Gastrocnemius medialis (tissue), 4 donors: ENCODE measurements around the gene AK8. TPM values are rescaled to one million over a fixed set of nuclear protein-coding genes. Genes with fewer than 3 reads are reported as not detected.

Experiments
- ATAC-seq, 2 donors: fragments of 150-250 bp; one replicate each; pipeline ENCODE4 v1.9.1; 2016
- DNase-seq, 2 donors: peaks; one replicate each; pipeline ENCODE4 v3.0.0-alpha.2; 2019
- H3K27ac ChIP-seq, 4 donors: fragments of 200-600 bp; sonication (generic); 1 replicate in 1 of 4; 2 replicates in 3 of 4; pipeline ENCODE4 v1.5.1; 2016 to 2018; ENCODE audit warnings: mild to moderate bottlenecking in 2 of 4, moderate library complexity in 1 of 4
- H3K27me3 ChIP-seq, 3 donors: fragments of 200-600 bp; sonication (generic) in 2 of 3; 1 replicate in 1 of 3; 2 replicates in 2 of 3; pipeline versions ENCODE4 v1.5.1 to v1.6.0; 2016 to 2019; ENCODE audit warnings: mild to moderate bottlenecking in 1 of 3, moderate library complexity in 1 of 3
- H3K36me3 ChIP-seq, 2 donors: fragments of 200-600 bp; sonication (generic) in 1 of 2; one replicate each; pipeline ENCODE4 v1.5.1; 2017 to 2018
- H3K4me1 ChIP-seq, 2 donors: fragments of 200-600 bp; sonication (generic) in 1 of 2; one replicate each; pipeline ENCODE4 v1.5.1; 2016 to 2017; ENCODE audit warnings: mild to moderate bottlenecking in 2 of 2
- H3K4me3 ChIP-seq, 4 donors: fragments of 200-600 bp; sonication (generic) in 3 of 4; 1 replicate in 1 of 4; 2 replicates in 3 of 4; pipeline ENCODE4 v1.5.1; 2016 to 2019; ENCODE audit warnings: mild to moderate bottlenecking in 2 of 4
- H3K9me3 ChIP-seq, 3 donors: fragments of 200-600 bp; sonication (generic) in 2 of 3; 1 replicate in 1 of 3; 2 replicates in 2 of 3; pipeline ENCODE4 v1.5.1; 2016 to 2019
- CTCF ChIP-seq, 5 experiments: fragments of 450-650 bp in 3 of 5; fragments of 200-600 bp in 2 of 5; sonication (generic) in 2 of 5; IDR thresholded peaks in 4 of 5; conservative IDR thresholded peaks in 1 of 5; 1 replicate in 4 of 5; 2 replicates in 1 of 5; pipeline ENCODE4 v1.5.1; 2016 to 2019; ENCODE audit warnings: antibody characterized with exemption in 5 of 5, mild to moderate bottlenecking in 3 of 5, moderate library complexity in 3 of 5
- POLR2A ChIP-seq, 2 donors: fragments of 450-650 bp; IDR thresholded peaks; one replicate each; pipeline ENCODE4 v1.6.1; 2017; ENCODE audit warnings: antibody characterized with exemption in 2 of 2, mild to moderate bottlenecking in 2 of 2, moderate library complexity in 2 of 2
- in situ Hi-C, 4 donors: fragments of 200-750 bp; cut with MboI; loops; one replicate each; pipeline versions ENCODE4 v1.15.0 to v1.8.0; 2017; ENCODE audit warnings: low sequenced_read_pairs in 4 of 4
- intact Hi-C: fragments of 100-400 bp; cut with DNase I; formaldehyde crosslinking; loops from one replicate; pipeline ENCODE4 v1.15.1; 2023; ENCODE audit warnings: low total_unique reads
- total RNA-seq, 4 donors: library from RNA; depleted of rRNA; stranded (reverse); fragments of >200 nt; gene quantifications; one replicate each; pipeline versions ENCODE4 v1.1.0 to v1.2.3, GENCODE V29; 2016

AK8 gene
- total RNA-seq, 4 donors from 2014 or later: not detected

- peaks cover 0 to 6% (median 0%) of the 10 kb centered on the region in 3 donors for H3K27me3 ChIP-seq
- in situ Hi-C loops (no loop called here), intact Hi-C loops (no loop called here)
Measured at GRCh38 chr9:132753593-132753880, 124.5 kb downstream of the AK8 start.

GRCh38 chr9:132752877-132753592 is 125.0 kb downstream of the AK8 start:
- ATAC-seq: no peak
- Histone ChIP-seq H3K36me3 (no peaks in the 10 kb centered on the region), H3K27ac (no peak overlapping the region), H3K4me1 (no peaks in the 10 kb centered on the region), H3K4me3 (no peak overlapping the region), H3K9me3 (no peaks in the 10 kb centered on the region), H3K27me3 (peaks cover 0 to 6% (median 0%) of the 10 kb centered on the region in 3 donors)
- TF ChIP-seq POLR2A (IDR thresholded peaks at IDR 0.05) (no peak), CTCF (IDR thresholded peaks at IDR 0.05 in 4 of 5, conservative IDR thresholded peaks at IDR 0.05 in 1 of 5) (no peak)
- DNase-seq: no peak
- intact Hi-C loops: no loop called here
- in situ Hi-C loops: no loop called here

More at GRCh38 chr9:132753593-132753880, 124.5 kb downstream of the AK8 start:
- Histone ChIP-seq H3K4me1 (no peaks in the 10 kb centered on the region), H3K36me3 (no peaks in the 10 kb centered on the region), H3K27ac (no peak overlapping the region), H3K4me3 (no peak overlapping the region), H3K9me3 (no peaks in the 10 kb centered on the region)
- ATAC-seq (no peak), DNase-seq (no peak)
- TF ChIP-seq CTCF (IDR thresholded peaks at IDR 0.05 in 4 of 5, conservative IDR thresholded peaks at IDR 0.05 in 1 of 5) (no peak), POLR2A (IDR thresholded peaks at IDR 0.05) (no peak)

- intact Hi-C loops (no loop called here), in situ Hi-C loops (no loop called here)
- Histone ChIP-seq H3K36me3 (no peaks in the 10 kb centered on the region), H3K27ac (no peak overlapping the region), H3K4me3 (no peak overlapping the region), H3K27me3 (peaks cover 0 to 3% (median 0%) of the 10 kb centered on the region in 3 donors), H3K4me1 (no peaks in the 10 kb centered on the region), H3K9me3 (no peaks in the 10 kb centered on the region)
- TF ChIP-seq POLR2A (IDR thresholded peaks at IDR 0.05) (no peak), CTCF (IDR thresholded peaks at IDR 0.05 in 4 of 5, conservative IDR thresholded peaks at IDR 0.05 in 1 of 5) (no peak)
- no peak for ATAC-seq
- DNase-seq: no peak
Measured at GRCh38 chr9:132750668-132751067, 127.4 kb downstream of the AK8 start.

- Histone ChIP-seq H3K4me1 (no peaks in the 10 kb centered on the region), H3K36me3 (no peaks in the 10 kb centered on the region), H3K9me3 (no peaks in the 10 kb centered on the region), H3K4me3 (no peak overlapping the region), H3K27me3 (peaks cover 7 to 11% (median 8%) of the 10 kb centered on the region in 3 donors), H3K27ac (no peak overlapping the region)
- no peak for DNase-seq
- TF ChIP-seq POLR2A (IDR thresholded peaks at IDR 0.05): no peak
- no peak for TF ChIP-seq CTCF (IDR thresholded peaks at IDR 0.05 in 4 of 5, conservative IDR thresholded peaks at IDR 0.05 in 1 of 5)
- ATAC-seq: no peak
- intact Hi-C loops (no loop called here), in situ Hi-C loops (no loop called here)
Measured at GRCh38 chr9:132749306-132749705, 128.8 kb downstream of the AK8 start.

GRCh38 chr9:132748450-132748849 is 129.6 kb downstream of the AK8 start:
- no peaks in the 10 kb centered on the region for H3K4me1 ChIP-seq

More at GRCh38 chr9:132748450-132748849, 129.6 kb downstream of the AK8 start:
- DNase-seq: no peak
- no peak for TF ChIP-seq POLR2A (IDR thresholded peaks at IDR 0.05)
- TF ChIP-seq CTCF (IDR thresholded peaks at IDR 0.05 in 4 of 5, conservative IDR thresholded peaks at IDR 0.05 in 1 of 5): no peak
- in situ Hi-C loops: no loop called here
- Histone ChIP-seq H3K27me3 (peaks cover 15 to 19% (median 16%) of the 10 kb centered on the region in 3 donors), H3K4me3 (no peak overlapping the region), H3K9me3 (no peaks in the 10 kb centered on the region), H3K27ac (no peak overlapping the region), H3K36me3 (no peaks in the 10 kb centered on the region)
- no peak for ATAC-seq
- intact Hi-C loops: no loop called here
